Body of pancreas (tissue), 4 donors: Measurements from ENCODE around the gene AMDHD2. TPM values are rescaled to one million over a fixed set of nuclear protein-coding genes. Genes with fewer than 3 reads are reported as not detected.

Experiments
- ATAC-seq: fragments of 150-250 bp; one replicate; pipeline ENCODE4 v1.9.1; 2016
- DNase-seq, 4 donors: peaks; one replicate each; pipeline ENCODE4 v3.0.0-alpha.2; 2019
- H3K27ac ChIP-seq, 4 donors: fragments of 200-600 bp; sonication (generic); 1 replicate in 3 of 4; 2 replicates in 1 of 4; pipeline versions ENCODE4 v1.5.1 to v1.6.1; 2016 to 2019; ENCODE audit warnings: mild to moderate bottlenecking in 1 of 4, mixed read lengths in 1 of 4, moderate library complexity in 1 of 4
- H3K27me3 ChIP-seq, 2 donors: fragments of 200-600 bp; sonication (generic); one replicate each; pipeline ENCODE4 v1.6.0; 2016; ENCODE audit warnings: mild to moderate bottlenecking in 1 of 2
- H3K36me3 ChIP-seq, 2 donors: fragments of 200-600 bp; sonication (generic); replicated peaks in 1 of 2; 2 replicates each; pipeline ENCODE4 v1.5.1; 2016; ENCODE audit warnings: low read depth in 2 of 2; ENCODE audit not compliant: insufficient read depth in 1 of 2
- H3K4me1 ChIP-seq: fragments of 200-600 bp; sonication (generic); one replicate; pipeline ENCODE4 v1.6.0; 2016
- H3K4me3 ChIP-seq, 2 donors: fragments of 200-600 bp; sonication (generic); 1 replicate in 1 of 2; 2 replicates in 1 of 2; pipeline ENCODE4 v1.5.1; 2016 to 2019
- H3K9me3 ChIP-seq, 3 donors: fragments of 200-600 bp; sonication (generic); 1 replicate in 2 of 3; 2 replicates in 1 of 3; pipeline ENCODE4 v1.5.1; 2016
- POLR2A ChIP-seq, 3 donors: fragments of 450-650 bp; IDR thresholded peaks; one replicate each; pipeline ENCODE4 v1.6.1; 2016; ENCODE audit warnings: antibody characterized with exemption in 3 of 3, mild to moderate bottlenecking in 2 of 3
- WGBS, 2 donors: methylation state at CpG; one replicate each; pipeline ENCODE4 v1.1.5; 2017; 5-methylcytosine and 5-hydroxymethylcytosine counted together
- intact Hi-C: fragments of 100-400 bp; cut with DNase I; formaldehyde crosslinking; loops from one replicate; pipeline ENCODE4 v1.15.1; 2023
- total RNA-seq, 2 donors: library from RNA; depleted of rRNA; stranded (reverse); fragments of >200 nt; gene quantifications; one replicate each; pipeline ENCODE4 v1.1.0, GENCODE V29; 2016
- TF ChIP-seq, protein P1 (sequence below), 7 experiments: fragments of 450-650 bp in 4 of 7; fragments of 200-600 bp in 3 of 7; sonication (generic) in 3 of 7; IDR thresholded peaks; one replicate each; pipeline ENCODE4 v1.5.1; 2016 to 2019; ENCODE audit warnings: antibody characterized with exemption in 7 of 7

Gene AMDHD2
- total RNA-seq, 2 donors from 2014 or later = 13.7 to 33.6 TPM

DNA sequence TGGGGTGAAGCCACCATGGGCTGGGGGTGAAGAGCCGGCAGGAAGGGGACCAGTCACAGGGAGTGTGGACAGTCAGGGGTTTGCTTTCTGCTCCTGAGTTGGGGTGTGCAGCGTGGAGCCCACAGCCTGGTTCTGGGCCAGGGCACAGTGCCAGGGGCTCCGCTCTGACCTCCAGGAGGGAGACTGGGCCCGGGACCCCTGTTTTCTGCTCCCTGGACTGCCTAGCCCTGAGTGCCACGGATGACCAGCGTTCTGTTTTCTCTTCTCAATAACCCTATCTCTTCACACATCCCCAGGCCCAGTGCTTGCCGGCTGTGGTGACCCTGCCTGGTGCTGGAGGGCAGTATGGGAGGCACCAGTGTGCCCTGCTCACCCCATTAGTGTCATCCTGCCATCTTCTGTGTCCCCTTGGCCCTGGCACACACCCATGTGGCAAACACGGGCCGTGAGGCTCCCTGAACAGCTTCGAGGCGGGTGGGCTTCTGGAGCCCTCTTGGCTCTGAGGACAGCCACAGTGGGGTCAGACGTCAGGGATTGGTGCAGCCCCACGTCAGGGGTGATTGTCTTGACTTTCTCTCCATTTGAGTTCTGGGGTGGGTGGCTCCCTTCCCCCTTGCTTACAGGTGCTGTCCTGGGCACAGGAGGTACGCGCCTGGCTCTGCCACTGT, 9.9 kb downstream of the AMDHD2 start:
- no peaks in the 10 kb centered on the region for H3K27me3 ChIP-seq
- H3K4me3 ChIP-seq = no peak overlapping the region
- H3K27ac ChIP-seq = no peak overlapping the region
- no peak for TF ChIP-seq POLR2A (IDR thresholded peaks at IDR 0.05)
- TF ChIP-seq, protein P1, sequence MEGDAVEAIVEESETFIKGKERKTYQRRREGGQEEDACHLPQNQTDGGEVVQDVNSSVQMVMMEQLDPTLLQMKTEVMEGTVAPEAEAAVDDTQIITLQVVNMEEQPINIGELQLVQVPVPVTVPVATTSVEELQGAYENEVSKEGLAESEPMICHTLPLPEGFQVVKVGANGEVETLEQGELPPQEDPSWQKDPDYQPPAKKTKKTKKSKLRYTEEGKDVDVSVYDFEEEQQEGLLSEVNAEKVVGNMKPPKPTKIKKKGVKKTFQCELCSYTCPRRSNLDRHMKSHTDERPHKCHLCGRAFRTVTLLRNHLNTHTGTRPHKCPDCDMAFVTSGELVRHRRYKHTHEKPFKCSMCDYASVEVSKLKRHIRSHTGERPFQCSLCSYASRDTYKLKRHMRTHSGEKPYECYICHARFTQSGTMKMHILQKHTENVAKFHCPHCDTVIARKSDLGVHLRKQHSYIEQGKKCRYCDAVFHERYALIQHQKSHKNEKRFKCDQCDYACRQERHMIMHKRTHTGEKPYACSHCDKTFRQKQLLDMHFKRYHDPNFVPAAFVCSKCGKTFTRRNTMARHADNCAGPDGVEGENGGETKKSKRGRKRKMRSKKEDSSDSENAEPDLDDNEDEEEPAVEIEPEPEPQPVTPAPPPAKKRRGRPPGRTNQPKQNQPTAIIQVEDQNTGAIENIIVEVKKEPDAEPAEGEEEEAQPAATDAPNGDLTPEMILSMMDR (IDR thresholded peaks at IDR 0.05) = no peak
- ATAC-seq (no peak), DNase-seq (peak in 1 of 4 donors; percentile 17)
- 89 to 90% methylated on average over 12 to 14 of the region's 15 CpGs for WGBS, 2 donors
- peaks cover 12% of the 10 kb centered on the region for H3K4me1 ChIP-seq
- H3K36me3 ChIP-seq = no peaks in the 10 kb centered on the region
- no peaks in the 10 kb centered on the region for H3K9me3 ChIP-seq
- intact Hi-C loops = loop anchor here (10.0 kb wide), 1 partner anchor 65 kb away; no protein-coding TSS in a partner anchor

GRCh38 chr16:2530629-2531318, 10.6 kb downstream of the AMDHD2 start:
- Histone ChIP-seq H3K36me3 (no peaks in the 10 kb centered on the region), H3K4me3 (no peak overlapping the region), H3K4me1 (peaks cover 12% of the 10 kb centered on the region), H3K27ac (peak overlapping the region in 3 of 4 donors; percentile 88 to 97 (median 94)), H3K9me3 (no peaks in the 10 kb centered on the region), H3K27me3 (no peaks in the 10 kb centered on the region)
- intact Hi-C loops = loop anchor here (10.0 kb wide), 1 partner anchor 64 kb away; no protein-coding TSS in a partner anchor
- WGBS, 2 donors = 74 to 81% methylated on average over 3 to 14 of the region's 14 CpGs
- ATAC-seq = no peak
- TF ChIP-seq, protein P1 (IDR thresholded peaks at IDR 0.05) = no peak
- TF ChIP-seq POLR2A (IDR thresholded peaks at IDR 0.05) = no peak
- peak in 1 of 4 donors; percentile 19 for DNase-seq

DNA sequence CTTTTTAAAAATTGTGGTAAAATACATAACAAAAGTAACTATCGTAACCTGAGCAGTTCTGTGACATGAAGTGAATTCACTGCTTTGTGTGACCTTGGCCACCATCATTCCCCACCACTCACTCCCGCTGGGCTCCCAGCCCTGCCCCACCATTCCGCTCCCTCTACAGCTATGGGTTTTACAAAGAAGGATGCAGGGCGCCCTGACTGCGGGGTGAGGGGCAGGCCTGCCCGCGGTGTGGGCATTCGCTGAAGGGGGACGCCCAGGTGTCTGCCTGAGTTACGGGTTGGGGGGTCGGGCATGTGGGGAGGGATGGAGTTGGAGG, 11.2 kb downstream of the AMDHD2 start, which contains the start of gene CEMP1:
Gene CEMP1, minus strand, starts transcription at position 38 of the 325 bp plus-strand sequence. CDS start 335 bp downstream, outside the sequence.
- peak; percentile 0 for ATAC-seq
- intact Hi-C loops = loop anchor here (10.0 kb wide), 1 partner anchor 63 kb away; no protein-coding TSS in a partner anchor
- WGBS, 2 donors = 14 to 18% methylated on average over 11 of the region's 11 CpGs
- Histone ChIP-seq H3K27ac (peak within 1 kb of the TSS; percentile 88 to 97 (median 94)), H3K9me3 (no peaks in the 10 kb centered on the region), H3K27me3 (no peaks in the 10 kb centered on the region), H3K4me3 (peak within 1 kb of the TSS; percentile 4 to 52), H3K36me3 (no peaks in the 10 kb centered on the region), H3K4me1 (peaks cover 16% of the 10 kb centered on the region)
- DNase-seq = no peak
- TF ChIP-seq, protein P1 (IDR thresholded peaks at IDR 0.05) = no peak
- no peak for TF ChIP-seq POLR2A (IDR thresholded peaks at IDR 0.05)

GRCh38 chr16:2531696-2532493, 11.7 kb downstream of the AMDHD2 start:
- Histone ChIP-seq H3K4me3 (peak overlapping the region; percentile 4 to 52), H3K27ac (peak overlapping the region; percentile 88 to 97 (median 94)), H3K9me3 (no peaks in the 10 kb centered on the region), H3K27me3 (no peaks in the 10 kb centered on the region), H3K4me1 (peaks cover 22% of the 10 kb centered on the region), H3K36me3 (no peaks in the 10 kb centered on the region)
- 0 to 1% methylated on average over 15 to 67 of the region's 84 CpGs for WGBS, 2 donors
- TF ChIP-seq POLR2A (IDR thresholded peaks at IDR 0.05) = peak; percentile 45 to 53 (median 47)
- TF ChIP-seq, protein P1 (IDR thresholded peaks at IDR 0.05) = no peak
- intact Hi-C loops = loop anchor here (10.0 kb wide), 1 partner anchor 63 kb away; no protein-coding TSS in a partner anchor
- peak; percentile 99 for DNase-seq
- peak; percentile 95 for ATAC-seq
